Hepatocyte (in vitro differentiated cells): ENCODE measurements around the gene RASSF3. TPM values are rescaled to one million over a fixed set of nuclear protein-coding genes. Genes with fewer than 3 reads are reported as not detected.

Source experiments
- DNase-seq: peaks from one replicate; pipeline ENCODE4 v3.0.0-alpha.2; 2016; ENCODE audit warnings: low spot score
- H2AFZ ChIP-seq: fragments of 200-600 bp; sonication (generic); 2 replicates; pipeline ENCODE4 v1.6.0; 2016; ENCODE audit warnings: antibody characterized with exemption, mild to moderate bottlenecking
- H3K27ac ChIP-seq: fragments of 200-600 bp; sonication (generic); 2 replicates; pipeline ENCODE4 v1.5.1; 2016; ENCODE audit warnings: mild to moderate bottlenecking
- H3K27me3 ChIP-seq: fragments of 200-600 bp; sonication (generic); 2 replicates; pipeline ENCODE4 v1.6.1; 2016
- H3K36me3 ChIP-seq: fragments of 200-600 bp; sonication (generic); replicated peaks from 2 replicates; pipeline ENCODE4 v1.5.1; 2016; ENCODE audit warnings: low read depth; ENCODE audit not compliant: insufficient read depth
- H3K4me1 ChIP-seq: fragments of 200-600 bp; sonication (generic); 2 replicates; pipeline ENCODE4 v1.5.1; 2016; ENCODE audit warnings: mild to moderate bottlenecking, moderate library complexity; ENCODE audit not compliant: insufficient read depth
- H3K4me2 ChIP-seq: fragments of 200-600 bp; sonication (generic); 2 replicates; pipeline ENCODE4 v1.6.0; 2016
- H3K4me3 ChIP-seq: fragments of 200-600 bp; sonication (generic); 2 replicates; pipeline ENCODE4 v1.5.1; 2016; ENCODE audit warnings: mild to moderate bottlenecking
- H3K79me2 ChIP-seq: fragments of 200-600 bp; sonication (generic); 2 replicates; pipeline ENCODE4 v1.6.0; 2017; ENCODE audit warnings: mild to moderate bottlenecking
- H3K9me2 ChIP-seq: fragments of 200-600 bp; sonication (generic); replicated peaks from 2 replicates; pipeline ENCODE4 v1.6.0; 2017; ENCODE audit warnings: mild to moderate bottlenecking; ENCODE audit not compliant: insufficient read depth
- H3K9me3 ChIP-seq: fragments of 200-600 bp; sonication (generic); 2 replicates; pipeline ENCODE4 v1.5.1; 2016; ENCODE audit warnings: low read depth, mild to moderate bottlenecking
- H4K20me1 ChIP-seq: fragments of 200-600 bp; sonication (generic); 2 replicates; pipeline ENCODE4 v1.6.0; 2016; ENCODE audit warnings: mild to moderate bottlenecking; ENCODE audit not compliant: insufficient read depth, poor library complexity, severe bottlenecking
- EZH2 ChIP-seq: fragments of 200-600 bp; sonication (generic); IDR thresholded peaks from 2 replicates; pipeline ENCODE4 v1.6.1; 2016; ENCODE audit warnings: antibody characterized with exemption, mild to moderate bottlenecking, borderline replicate concordance
- EZH2phosphoT487 ChIP-seq: fragments of 200-600 bp; sonication (generic); IDR thresholded peaks from one replicate; pipeline ENCODE4 v1.6.1; 2018; ENCODE audit warnings: antibody characterized with exemption, mild to moderate bottlenecking, low read depth, moderate library complexity; ENCODE audit not compliant: unreplicated experiment, severe bottlenecking
- WGBS: methylation state at CpG from one replicate; pipeline ENCODE4 v1.1.6; 2016; ENCODE audit warnings: low lambda C conversion rate; ENCODE audit errors: missing lambda C conversion rate; 5-methylcytosine and 5-hydroxymethylcytosine counted together
- polyA plus RNA-seq: library from polyadenylated mRNA; unstranded; fragments of >200 nt; fragmentation: Nextera tagmentation; extraction: Ambion mirVana; gene quantifications from 2 replicates; pipeline ENCODE4 v1.2.1, GENCODE V29; 2016
- total RNA-seq: library from RNA; depleted of rRNA; stranded (reverse); fragments of >200 nt; gene quantifications from 2 replicates; pipeline ENCODE4 v1.2.3, GENCODE V29; 2014
- TF ChIP-seq, protein P1 (sequence below): fragments of 200-600 bp; sonication (generic); IDR thresholded peaks from 2 replicates; pipeline ENCODE4 v1.5.1; 2016; ENCODE audit warnings: antibody characterized with exemption, mild to moderate bottlenecking; ENCODE audit not compliant: poor library complexity

RASSF3 gene
- total and polyA plus RNA-seq, 2 experiments from 2014 or later = 7.8 to 22.3 TPM

DNA sequence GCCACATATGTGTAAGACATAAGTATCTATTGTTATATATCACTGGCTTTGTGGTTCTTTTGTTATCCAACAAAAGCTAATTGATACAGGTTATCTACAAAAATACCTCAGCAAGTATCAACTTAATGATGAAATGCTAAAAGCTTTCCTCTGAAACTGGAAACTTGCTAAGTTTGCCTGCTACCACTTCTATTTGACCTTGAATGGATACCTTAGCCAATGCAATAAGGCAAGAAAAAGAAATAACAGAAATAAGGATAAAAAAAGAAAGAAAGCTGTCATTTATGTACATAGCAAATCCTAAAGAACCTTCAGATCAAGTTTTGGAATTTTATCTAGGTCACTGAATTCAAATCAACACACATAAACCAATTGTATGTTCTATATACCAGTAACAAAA, 35.5 kb upstream of the RASSF3 start:
- Histone ChIP-seq H3K4me1 (no peaks in the 10 kb centered on the region), H3K27ac (no peak overlapping the region)
- TF ChIP-seq EZH2 (no peak), EZH2phosphoT487 (no peak)
- TF ChIP-seq, protein P1, sequence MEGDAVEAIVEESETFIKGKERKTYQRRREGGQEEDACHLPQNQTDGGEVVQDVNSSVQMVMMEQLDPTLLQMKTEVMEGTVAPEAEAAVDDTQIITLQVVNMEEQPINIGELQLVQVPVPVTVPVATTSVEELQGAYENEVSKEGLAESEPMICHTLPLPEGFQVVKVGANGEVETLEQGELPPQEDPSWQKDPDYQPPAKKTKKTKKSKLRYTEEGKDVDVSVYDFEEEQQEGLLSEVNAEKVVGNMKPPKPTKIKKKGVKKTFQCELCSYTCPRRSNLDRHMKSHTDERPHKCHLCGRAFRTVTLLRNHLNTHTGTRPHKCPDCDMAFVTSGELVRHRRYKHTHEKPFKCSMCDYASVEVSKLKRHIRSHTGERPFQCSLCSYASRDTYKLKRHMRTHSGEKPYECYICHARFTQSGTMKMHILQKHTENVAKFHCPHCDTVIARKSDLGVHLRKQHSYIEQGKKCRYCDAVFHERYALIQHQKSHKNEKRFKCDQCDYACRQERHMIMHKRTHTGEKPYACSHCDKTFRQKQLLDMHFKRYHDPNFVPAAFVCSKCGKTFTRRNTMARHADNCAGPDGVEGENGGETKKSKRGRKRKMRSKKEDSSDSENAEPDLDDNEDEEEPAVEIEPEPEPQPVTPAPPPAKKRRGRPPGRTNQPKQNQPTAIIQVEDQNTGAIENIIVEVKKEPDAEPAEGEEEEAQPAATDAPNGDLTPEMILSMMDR = no peak

DNA sequence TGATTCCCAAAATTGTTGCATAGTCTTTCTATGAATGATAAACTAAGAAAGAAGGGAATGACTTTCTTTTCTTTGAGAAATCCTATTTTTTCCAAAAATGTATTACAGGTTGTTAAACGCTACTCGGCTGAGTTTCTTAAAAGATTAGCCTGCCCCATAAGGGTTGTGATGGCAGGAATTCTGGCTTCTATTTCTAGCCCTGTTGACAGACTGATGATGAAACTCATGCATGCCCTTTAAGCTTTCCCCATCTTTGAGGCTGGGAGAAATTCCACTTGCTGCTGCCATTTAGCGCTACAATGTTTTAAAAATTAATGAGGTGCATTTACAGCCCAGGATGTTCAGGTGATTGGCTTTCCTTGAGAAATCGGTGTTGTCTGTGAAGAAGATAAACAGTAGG, 33.2 kb upstream of the RASSF3 start:
- WGBS = 93% methylated on average over 4 of the region's 4 CpGs

More for the DNA sequence above, 35.5 kb upstream of the RASSF3 start:
- Histone ChIP-seq H3K36me3 (no peaks in the 10 kb centered on the region), H3K27me3 (no peaks in the 10 kb centered on the region), H3K9me3 (no peaks in the 10 kb centered on the region), H3K79me2 (no peaks in the 10 kb centered on the region), H2AFZ (no peak overlapping the region), H3K9me2 (no peaks in the 10 kb centered on the region), H3K4me2 (no peak overlapping the region), H4K20me1 (no peaks in the 10 kb centered on the region), H3K4me3 (no peak overlapping the region)
- DNase-seq = no peak

DNA sequence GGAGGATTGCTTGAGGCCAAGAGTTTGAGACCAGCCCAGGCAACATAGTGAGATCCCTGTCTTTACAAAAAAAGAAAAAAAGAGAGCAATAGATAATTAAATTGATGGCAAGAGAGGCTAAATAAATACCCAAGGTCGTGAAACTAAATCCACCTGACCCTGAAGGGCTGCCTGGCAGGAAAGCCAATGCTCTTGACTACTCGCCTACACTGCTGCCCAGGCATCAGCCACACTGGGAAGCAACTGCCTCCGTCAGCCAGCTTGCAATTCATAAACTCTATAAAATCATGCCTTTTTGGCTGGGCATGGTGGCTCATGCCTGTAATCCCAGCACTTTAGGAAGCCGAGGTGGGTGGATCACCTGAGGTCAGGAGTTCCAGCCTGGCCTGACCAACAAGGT, 31.7 kb upstream of the RASSF3 start:
- WGBS = 77% methylated on average over 4 of the region's 4 CpGs
- Histone ChIP-seq H3K4me1 (no peaks in the 10 kb centered on the region), H3K27me3 (no peaks in the 10 kb centered on the region), H3K4me2 (no peak overlapping the region), H4K20me1 (no peaks in the 10 kb centered on the region), H3K9me3 (no peaks in the 10 kb centered on the region), H3K27ac (no peak overlapping the region), H3K36me3 (no peaks in the 10 kb centered on the region), H2AFZ (no peak overlapping the region), H3K9me2 (no peaks in the 10 kb centered on the region), H3K4me3 (no peak overlapping the region), H3K79me2 (no peaks in the 10 kb centered on the region)
- TF ChIP-seq EZH2 = no peak
- TF ChIP-seq, protein P1 = no peak
- no peak for TF ChIP-seq EZH2phosphoT487
- no peak for DNase-seq

More for the DNA sequence above, 33.2 kb upstream of the RASSF3 start:
- Histone ChIP-seq H3K9me3 (no peaks in the 10 kb centered on the region), H3K4me3 (no peak overlapping the region), H3K36me3 (no peaks in the 10 kb centered on the region), H4K20me1 (no peaks in the 10 kb centered on the region), H3K4me1 (no peaks in the 10 kb centered on the region), H3K9me2 (no peaks in the 10 kb centered on the region), H3K27me3 (no peaks in the 10 kb centered on the region), H3K27ac (no peak overlapping the region), H3K79me2 (no peaks in the 10 kb centered on the region), H3K4me2 (no peak overlapping the region), H2AFZ (no peak overlapping the region)
- DNase-seq = no peak
- TF ChIP-seq EZH2phosphoT487 (no peak), EZH2 (no peak)
- TF ChIP-seq, protein P1 = no peak

DNA sequence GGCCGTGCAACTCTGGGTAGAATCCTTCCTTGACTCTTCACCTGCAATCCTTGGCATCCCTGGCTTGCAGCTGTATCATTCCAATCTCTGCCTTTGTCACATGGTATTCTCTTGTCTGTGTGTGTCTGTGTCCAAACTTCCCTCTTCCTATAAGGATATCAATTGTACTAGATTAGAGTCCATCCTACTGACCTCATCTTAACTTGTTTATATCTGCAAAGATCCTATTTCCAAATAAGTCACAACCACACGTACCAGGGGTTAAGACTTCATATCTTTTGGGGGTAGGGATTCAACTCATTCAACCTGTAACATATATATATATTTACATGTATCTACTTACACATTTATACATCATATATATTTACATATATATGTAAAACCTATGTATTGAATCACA, 29.6 kb upstream of the RASSF3 start:
- TF ChIP-seq EZH2 (no peak), EZH2phosphoT487 (no peak)
- TF ChIP-seq, protein P1 = no peak
- no peak overlapping the region for H3K4me2 ChIP-seq
- H3K27me3 ChIP-seq = no peaks in the 10 kb centered on the region
- H3K9me2 ChIP-seq = no peaks in the 10 kb centered on the region
- no peaks in the 10 kb centered on the region for H4K20me1 ChIP-seq
- H3K79me2 ChIP-seq = no peaks in the 10 kb centered on the region
- H3K36me3 ChIP-seq = no peaks in the 10 kb centered on the region
- no peak overlapping the region for H3K27ac ChIP-seq
- DNase-seq = no peak
- no peak overlapping the region for H2AFZ ChIP-seq
- H3K4me1 ChIP-seq = no peaks in the 10 kb centered on the region
- H3K4me3 ChIP-seq = no peak overlapping the region
- no peaks in the 10 kb centered on the region for H3K9me3 ChIP-seq
- WGBS = 75% methylated on average over 2 of the region's 2 CpGs
